Measurements from ENCODE around the gene PROCR.

The PROCR gene

GRCh38 chr20:35206802-35207201, 34.9 kb downstream of the PROCR start:
- no peaks in the 10 kb centered on the region for H3K9me3 ChIP-seq (replicated peaks in 1 of 2; ENCODE audit: control insufficient read depth in 2 of 2, insufficient read depth in 1 of 2, low read depth in 1 of 2, low read length in 2 of 2)
- H3K9ac ChIP-seq (ENCODE audit: low read depth, low read length, poor library complexity), result no peak overlapping the region
- no peaks in the 10 kb centered on the region for H3K27me3 ChIP-seq (ENCODE audit: control insufficient read depth in 3 of 3, insufficient read depth in 3 of 3, low read depth in 1 of 3, low read length in 3 of 3)
- H2BK12ac ChIP-seq (ENCODE audit: low read length), result no peak overlapping the region
- no peak overlapping the region for H3K4me2 ChIP-seq (ENCODE audit: insufficient read depth, low read length, poor library complexity, severe bottlenecking)
- H3K14ac ChIP-seq (ENCODE audit: low read length), result no peak overlapping the region
- H3K4ac ChIP-seq (ENCODE audit: low read length), result no peak overlapping the region
- H4K8ac ChIP-seq (ENCODE audit: low read depth, low read length), result no peak overlapping the region
- H2BK5ac ChIP-seq (ENCODE audit: low read length), result no peak overlapping the region
- H2AFZ ChIP-seq (ENCODE audit: low read length), result no peak overlapping the region
- DNase-seq (ENCODE audit: low spot score), result no peak
- no peaks in the 10 kb centered on the region for H3K4me1 ChIP-seq (ENCODE audit: control insufficient read depth in 2 of 2, insufficient read depth in 1 of 2, low read depth in 1 of 2, low read length in 2 of 2)
- H4K91ac ChIP-seq (ENCODE audit: low read depth, low read length, poor library complexity), result no peak overlapping the region
- H3K4me3 ChIP-seq (ENCODE audit: low read length in 2 of 2), result no peak overlapping the region
- no CpG with 5 or more reads among the region's 1 CpG for WGBS, 2 donors (ENCODE audit: extremely low coverage in 2 of 2, insufficient read length in 2 of 2, insufficient replicate concordance in 1 of 2)
- no peak overlapping the region for H3K23ac ChIP-seq (ENCODE audit: low read depth, low read length, poor library complexity)
- H3K27ac ChIP-seq (replicated peaks; ENCODE audit: low read length), result no peak overlapping the region
- H2BK120ac ChIP-seq (ENCODE audit: low read depth, low read length), result no peak overlapping the region
- no peak overlapping the region for H2BK15ac ChIP-seq (ENCODE audit: low read length)
- no peak overlapping the region for H3K18ac ChIP-seq (ENCODE audit: low read length)
- no peaks in the 10 kb centered on the region for H3K36me3 ChIP-seq (replicated peaks in 1 of 2; ENCODE audit: control insufficient read depth in 2 of 2, insufficient read depth in 2 of 2, low read length in 2 of 2)
- H3K79me1 ChIP-seq (ENCODE audit: low read depth, low read length), result no peaks in the 10 kb centered on the region
- H2AK5ac ChIP-seq (ENCODE audit: low read depth, low read length), result no peak overlapping the region

DNA sequence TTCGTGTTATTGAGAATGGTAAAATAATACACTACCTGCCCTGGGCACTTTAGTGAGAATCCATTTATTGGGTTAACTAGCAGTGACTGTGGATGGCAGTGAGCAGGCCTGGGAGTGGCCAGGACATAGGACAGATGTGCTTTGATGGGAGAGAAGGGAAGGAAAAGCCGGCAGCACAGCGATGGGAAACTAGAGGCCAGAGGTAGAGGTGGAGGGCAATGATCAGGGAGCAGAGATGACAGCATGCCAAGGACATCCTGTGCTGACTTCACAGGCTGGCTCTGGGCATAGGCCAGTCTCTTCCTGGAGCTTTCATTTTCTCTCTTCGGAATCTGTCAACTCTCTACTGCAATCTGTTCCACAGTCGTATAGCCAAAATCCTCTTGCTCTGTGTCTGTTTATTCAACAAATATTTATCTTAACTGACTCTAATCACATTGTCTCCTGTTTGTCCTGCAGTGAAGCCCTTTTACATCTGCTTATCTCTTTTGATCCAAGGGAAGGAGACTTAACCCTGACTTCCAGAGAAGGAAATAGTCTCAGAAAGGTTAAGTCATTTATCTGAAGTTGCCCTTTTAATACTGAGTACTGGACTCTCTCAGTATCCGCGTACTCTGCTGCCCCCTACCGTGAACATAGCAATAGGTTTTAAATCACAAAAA, 36.2 kb downstream of the PROCR start:
- H3K4me3 ChIP-seq (ENCODE audit: low read length in 2 of 2), result no peak overlapping the region

DNA sequence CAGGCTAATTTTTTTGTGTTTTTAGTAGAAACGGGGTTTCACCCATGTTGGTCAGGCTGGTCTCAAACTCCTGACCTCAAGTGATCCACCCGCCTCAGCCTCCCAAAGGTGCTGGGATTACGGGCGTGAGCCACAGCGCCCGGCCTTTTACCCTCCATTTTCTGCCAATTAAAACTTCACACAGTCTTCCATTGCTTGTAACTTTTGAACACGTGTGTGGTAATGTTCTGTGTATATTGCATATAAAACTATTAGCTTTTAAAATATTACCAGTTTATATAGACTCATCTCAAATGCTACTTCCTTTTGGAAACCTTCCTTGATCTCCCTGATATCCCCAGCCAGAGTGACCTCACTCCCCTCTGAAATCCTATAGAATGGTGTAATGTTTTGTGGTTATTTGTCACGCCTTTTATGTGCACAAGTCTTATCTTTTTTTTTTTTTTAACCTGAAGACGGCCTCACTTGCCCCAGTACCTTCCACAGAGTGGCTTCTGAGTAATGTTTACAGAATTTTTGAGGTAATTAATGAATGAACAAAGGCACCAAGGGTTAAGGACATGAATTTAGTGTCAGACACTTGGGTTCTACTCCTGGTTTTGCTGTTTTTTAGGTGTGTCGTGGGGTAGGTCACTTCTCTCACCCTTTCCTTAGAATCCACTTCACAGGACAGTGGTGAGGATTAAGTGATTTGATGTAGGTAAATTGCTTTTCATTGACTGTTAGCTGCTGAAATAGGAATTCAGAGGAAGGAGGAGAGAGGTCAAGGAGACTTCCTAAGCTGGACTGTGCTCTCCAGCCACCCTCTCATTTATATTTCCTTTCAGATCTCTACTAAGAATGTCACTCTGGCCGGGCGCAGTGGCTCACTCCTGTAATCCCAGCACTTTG, 43.4 kb downstream of the PROCR start:
- Histone ChIP-seq H3K4me1 (ENCODE audit: control insufficient read depth in 2 of 2, insufficient read depth in 1 of 2, low read depth in 1 of 2, low read length in 2 of 2) (no peaks in the 10 kb centered on the region), H3K9ac (ENCODE audit: low read depth, low read length, poor library complexity) (no peak overlapping the region), H3K4ac (ENCODE audit: low read length) (no peak overlapping the region), H4K91ac (ENCODE audit: low read depth, low read length, poor library complexity) (no peak overlapping the region), H3K14ac (ENCODE audit: low read length) (no peak overlapping the region), H3K23ac (ENCODE audit: low read depth, low read length, poor library complexity) (no peak overlapping the region), H3K36me3 (replicated peaks in 1 of 2; ENCODE audit: control insufficient read depth in 2 of 2, insufficient read depth in 2 of 2, low read length in 2 of 2) (no peaks in the 10 kb centered on the region), H2BK15ac (ENCODE audit: low read length) (no peak overlapping the region), H2BK120ac (ENCODE audit: low read depth, low read length) (no peak overlapping the region), H3K79me1 (ENCODE audit: low read depth, low read length) (no peaks in the 10 kb centered on the region), H3K27me3 (ENCODE audit: control insufficient read depth in 3 of 3, insufficient read depth in 3 of 3, low read depth in 1 of 3, low read length in 3 of 3) (peaks cover 0 to 10% (median 0%) of the 10 kb centered on the region in 3 experiments), H3K18ac (ENCODE audit: low read length) (no peak overlapping the region), H3K9me3 (replicated peaks in 1 of 2; ENCODE audit: control insufficient read depth in 2 of 2, insufficient read depth in 1 of 2, low read depth in 1 of 2, low read length in 2 of 2) (no peaks in the 10 kb centered on the region), H3K27ac (replicated peaks; ENCODE audit: low read length) (no peak overlapping the region), H2BK12ac (ENCODE audit: low read length) (no peak overlapping the region), H4K8ac (ENCODE audit: low read depth, low read length) (no peak overlapping the region), H3K4me3 (ENCODE audit: low read length in 2 of 2) (no peak overlapping the region), H2AFZ (ENCODE audit: low read length) (no peak overlapping the region), H3K4me2 (ENCODE audit: insufficient read depth, low read length, poor library complexity, severe bottlenecking) (no peak overlapping the region), H2BK5ac (ENCODE audit: low read length) (no peak overlapping the region), H2AK5ac (ENCODE audit: low read depth, low read length) (no peak overlapping the region)
- no peak for DNase-seq (ENCODE audit: low spot score)
- no CpG with 5 or more reads among the region's 12 CpGs for WGBS, 2 donors (ENCODE audit: extremely low coverage in 2 of 2, insufficient read length in 2 of 2, insufficient replicate concordance in 1 of 2)

More for the DNA sequence above, 36.2 kb downstream of the PROCR start:
- WGBS, 2 donors (ENCODE audit: extremely low coverage in 2 of 2, insufficient read length in 2 of 2, insufficient replicate concordance in 1 of 2), result no CpG with 5 or more reads among the region's 8 CpGs
- Histone ChIP-seq H3K4ac (ENCODE audit: low read length) (no peak overlapping the region), H2AK5ac (ENCODE audit: low read depth, low read length) (no peak overlapping the region), H3K9ac (ENCODE audit: low read depth, low read length, poor library complexity) (no peak overlapping the region), H3K79me1 (ENCODE audit: low read depth, low read length) (no peaks in the 10 kb centered on the region), H3K27me3 (ENCODE audit: control insufficient read depth in 3 of 3, insufficient read depth in 3 of 3, low read depth in 1 of 3, low read length in 3 of 3) (no peaks in the 10 kb centered on the region), H4K91ac (ENCODE audit: low read depth, low read length, poor library complexity) (no peak overlapping the region), H3K4me1 (ENCODE audit: control insufficient read depth in 2 of 2, insufficient read depth in 1 of 2, low read depth in 1 of 2, low read length in 2 of 2) (no peaks in the 10 kb centered on the region), H3K23ac (ENCODE audit: low read depth, low read length, poor library complexity) (no peak overlapping the region), H3K18ac (ENCODE audit: low read length) (no peak overlapping the region), H2BK15ac (ENCODE audit: low read length) (no peak overlapping the region), H2BK5ac (ENCODE audit: low read length) (no peak overlapping the region), H2AFZ (ENCODE audit: low read length) (no peak overlapping the region), H3K27ac (replicated peaks; ENCODE audit: low read length) (no peak overlapping the region), H3K9me3 (replicated peaks in 1 of 2; ENCODE audit: control insufficient read depth in 2 of 2, insufficient read depth in 1 of 2, low read depth in 1 of 2, low read length in 2 of 2) (no peaks in the 10 kb centered on the region), H3K4me2 (ENCODE audit: insufficient read depth, low read length, poor library complexity, severe bottlenecking) (no peak overlapping the region), H4K8ac (ENCODE audit: low read depth, low read length) (no peak overlapping the region), H2BK12ac (ENCODE audit: low read length) (no peak overlapping the region), H3K14ac (ENCODE audit: low read length) (no peak overlapping the region), H2BK120ac (ENCODE audit: low read depth, low read length) (no peak overlapping the region), H3K36me3 (replicated peaks in 1 of 2; ENCODE audit: control insufficient read depth in 2 of 2, insufficient read depth in 2 of 2, low read length in 2 of 2) (no peaks in the 10 kb centered on the region)
- DNase-seq (ENCODE audit: low spot score), result peak; percentile 69

DNA sequence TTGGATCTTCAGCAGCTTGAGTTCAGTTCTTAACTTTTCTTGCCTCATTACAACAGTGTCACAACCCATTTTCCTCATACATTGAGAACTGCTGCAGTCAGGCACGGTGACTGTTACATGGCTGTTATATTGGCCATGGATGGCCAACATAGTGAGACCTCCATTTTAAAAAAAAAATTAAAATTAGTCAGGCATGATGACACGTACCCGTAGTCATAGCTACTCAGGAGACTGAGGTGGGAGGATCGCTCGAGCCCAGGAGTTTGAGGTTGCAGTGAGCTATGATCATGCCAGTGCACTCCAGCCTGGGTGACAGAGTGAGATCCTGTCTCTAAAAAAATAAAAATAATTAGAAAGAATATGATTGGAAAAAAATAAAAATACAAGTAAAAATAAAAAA, 44.7 kb downstream of the PROCR start:
- H3K79me1 ChIP-seq (ENCODE audit: low read depth, low read length), result no peaks in the 10 kb centered on the region
- no peak overlapping the region for H2AFZ ChIP-seq (ENCODE audit: low read length)
- WGBS, 2 donors (ENCODE audit: extremely low coverage in 2 of 2, insufficient read length in 2 of 2, insufficient replicate concordance in 1 of 2), result no CpG with 5 or more reads among the region's 5 CpGs
- H3K9ac ChIP-seq (ENCODE audit: low read depth, low read length, poor library complexity), result no peak overlapping the region
- H2BK5ac ChIP-seq (ENCODE audit: low read length), result no peak overlapping the region
- H3K14ac ChIP-seq (ENCODE audit: low read length), result no peak overlapping the region
- no peak overlapping the region for H3K23ac ChIP-seq (ENCODE audit: low read depth, low read length, poor library complexity)
- no peak overlapping the region for H3K18ac ChIP-seq (ENCODE audit: low read length)
- no peaks in the 10 kb centered on the region for H3K9me3 ChIP-seq (replicated peaks in 1 of 2; ENCODE audit: control insufficient read depth in 2 of 2, insufficient read depth in 1 of 2, low read depth in 1 of 2, low read length in 2 of 2)
- H3K27me3 ChIP-seq (ENCODE audit: control insufficient read depth in 3 of 3, insufficient read depth in 3 of 3, low read depth in 1 of 3, low read length in 3 of 3), result peaks cover 0 to 10% (median 0%) of the 10 kb centered on the region in 3 experiments
- H3K4ac ChIP-seq (ENCODE audit: low read length), result no peak overlapping the region
- H3K4me2 ChIP-seq (ENCODE audit: insufficient read depth, low read length, poor library complexity, severe bottlenecking), result no peak overlapping the region
- H3K36me3 ChIP-seq (replicated peaks in 1 of 2; ENCODE audit: control insufficient read depth in 2 of 2, insufficient read depth in 2 of 2, low read length in 2 of 2), result no peaks in the 10 kb centered on the region
- H3K4me3 ChIP-seq (ENCODE audit: low read length in 2 of 2), result no peak overlapping the region
- H3K27ac ChIP-seq (replicated peaks; ENCODE audit: low read length), result no peak overlapping the region
- H4K91ac ChIP-seq (ENCODE audit: low read depth, low read length, poor library complexity), result no peak overlapping the region
- H4K8ac ChIP-seq (ENCODE audit: low read depth, low read length), result no peak overlapping the region
- H2BK12ac ChIP-seq (ENCODE audit: low read length), result no peak overlapping the region
- no peak overlapping the region for H2BK15ac ChIP-seq (ENCODE audit: low read length)
- no peak overlapping the region for H2BK120ac ChIP-seq (ENCODE audit: low read depth, low read length)
- DNase-seq (ENCODE audit: low spot score), result no peak
- H2AK5ac ChIP-seq (ENCODE audit: low read depth, low read length), result no peak overlapping the region
- H3K4me1 ChIP-seq (ENCODE audit: control insufficient read depth in 2 of 2, insufficient read depth in 1 of 2, low read depth in 1 of 2, low read length in 2 of 2), result no peaks in the 10 kb centered on the region
